ENCODE data around the gene SALL1.

- no peak for TF ChIP-seq CTCF (IDR thresholded peaks at IDR 0.05; ENCODE audit: low read depth, low read length, poor library complexity, severe bottlenecking)
- no peak for TF ChIP-seq EZH2phosphoT487 (IDR thresholded peaks at IDR 0.05; ENCODE audit: borderline replicate concordance, low read length)
Measured at GRCh38 chr16:51163366-51163765, 12.3 kb upstream of the SALL1 start.
